GM19468 (cell line): Measurements from ENCODE around the gene THRAP3.

ENCODE experiments used
- ATAC-seq: cut with Tn5 transposase; IDR thresholded peaks from one replicate; pipeline ENCODE4 v1.9.1; 2021; ENCODE audit warnings: mild to moderate bottlenecking, moderate library complexity, moderate number of reproducible peaks; ENCODE audit not compliant: unreplicated experiment; ENCODE audit errors: extremely low read depth

THRAP3 gene

GRCh38 chr1:36285443-36286101 lies 61.3 kb downstream of the THRAP3 start:
- no peak for ATAC-seq

- no peak for ATAC-seq
Observed at GRCh38 chr1:36286802-36287201, 62.6 kb downstream of the THRAP3 start.

DNA sequence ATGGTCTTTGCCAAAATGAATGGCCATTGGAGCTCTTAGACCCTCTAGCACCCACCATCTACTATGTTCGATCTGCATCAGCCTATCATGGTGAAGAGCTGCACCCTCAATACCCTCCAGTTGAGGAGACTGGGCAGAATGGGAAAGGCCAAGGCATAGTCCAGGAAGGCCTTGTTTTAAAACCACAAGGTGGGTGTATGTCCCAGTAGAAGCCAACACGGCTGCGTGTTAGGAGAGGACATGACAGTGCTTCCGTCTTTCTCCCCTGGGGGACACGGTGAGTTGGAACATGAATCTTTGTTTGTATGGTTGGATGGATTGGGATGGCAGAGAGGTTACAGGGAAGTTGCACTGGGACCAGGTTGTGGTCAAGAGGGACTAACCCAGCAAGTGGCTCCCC lies 63.4 kb downstream of the THRAP3 start:
- no peak for ATAC-seq

GRCh38 chr1:36295390-36295789 lies 71.1 kb downstream of the THRAP3 start:
- no peak for ATAC-seq

- no peak for ATAC-seq
Observed at GRCh38 chr1:36297062-36297461, 72.8 kb downstream of the THRAP3 start.

GRCh38 chr1:36298640-36299039 lies 74.4 kb downstream of the THRAP3 start:
- no peak for ATAC-seq

- ATAC-seq, result no peak
Observed at GRCh38 chr1:36300526-36300925, 76.3 kb downstream of the THRAP3 start.

DNA sequence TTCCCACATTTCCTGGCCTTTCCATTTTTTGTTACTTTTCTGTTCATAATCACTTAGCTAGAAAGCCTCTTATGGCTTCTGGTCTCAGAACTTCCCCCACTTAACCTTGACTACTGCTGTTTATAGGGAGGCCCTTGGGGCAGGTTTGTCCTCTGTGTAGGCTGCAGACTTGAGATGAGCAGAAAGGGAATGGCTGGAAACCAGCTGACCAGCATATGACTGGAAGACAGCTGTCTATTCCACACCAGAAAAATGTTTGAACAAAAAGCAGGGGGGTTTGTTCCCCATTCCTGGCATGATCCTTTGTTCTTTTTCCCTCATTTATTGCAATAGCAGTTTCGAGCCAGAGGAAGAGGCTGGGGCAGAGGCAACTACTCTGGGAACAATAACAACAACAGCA lies 77.0 kb downstream of the THRAP3 start:
- no peak for ATAC-seq

DNA sequence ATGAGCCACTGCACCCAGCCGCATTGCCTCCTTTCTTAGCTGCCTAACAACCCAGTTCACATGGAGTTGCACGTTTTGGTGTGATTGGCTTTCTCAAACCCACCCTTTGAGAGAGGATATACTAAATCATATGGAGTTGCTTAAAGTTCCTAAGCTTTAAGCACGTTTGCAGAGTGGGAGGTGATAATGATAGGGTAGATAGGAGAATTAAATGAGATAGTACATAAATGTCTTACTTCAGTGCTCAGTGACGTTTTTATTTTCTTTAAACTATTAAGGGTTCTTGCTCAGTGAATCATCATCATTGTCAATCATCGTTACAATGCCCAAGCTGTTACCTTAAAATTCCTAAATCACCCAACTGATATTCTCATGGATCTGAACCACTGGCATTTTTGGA lies 79.0 kb downstream of the THRAP3 start:
- ATAC-seq, result no peak

DNA sequence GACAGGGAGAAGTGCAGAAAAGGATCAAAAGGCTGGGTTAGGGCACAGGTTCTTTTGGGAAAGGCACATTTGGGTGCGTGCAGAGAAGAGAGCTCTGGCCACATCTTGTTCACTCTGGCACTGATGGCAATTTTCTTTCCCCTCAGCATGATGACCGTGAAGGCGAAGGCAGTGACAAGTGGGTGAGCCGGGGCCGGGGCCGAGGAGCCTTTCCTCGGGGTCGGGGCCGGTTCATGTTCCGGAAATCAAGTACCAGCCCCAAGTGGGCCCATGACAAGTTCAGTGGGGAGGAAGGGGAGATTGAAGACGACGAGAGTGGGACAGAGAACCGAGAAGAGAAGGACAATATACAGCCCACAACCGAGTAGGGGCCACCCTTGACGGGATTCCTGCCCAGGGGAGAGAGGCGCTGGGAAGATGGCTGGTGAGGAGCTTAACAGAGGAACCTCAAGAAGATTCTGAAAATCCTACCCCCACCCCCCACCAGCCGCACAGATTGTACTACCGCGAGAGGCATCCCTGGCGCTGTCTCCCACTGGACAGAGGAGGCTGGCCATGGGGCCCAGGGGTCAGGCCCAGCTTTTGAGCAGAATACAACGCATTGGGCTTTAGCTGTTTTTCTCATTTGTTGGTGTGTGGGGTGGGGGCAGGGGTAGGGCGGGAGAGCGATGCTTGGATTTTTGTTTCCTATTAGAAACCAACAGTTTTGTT lies 79.6 kb downstream of the THRAP3 start:
- no peak for ATAC-seq

- ATAC-seq, result no peak
Observed at GRCh38 chr1:36304521-36304920, 80.3 kb downstream of the THRAP3 start.

DNA sequence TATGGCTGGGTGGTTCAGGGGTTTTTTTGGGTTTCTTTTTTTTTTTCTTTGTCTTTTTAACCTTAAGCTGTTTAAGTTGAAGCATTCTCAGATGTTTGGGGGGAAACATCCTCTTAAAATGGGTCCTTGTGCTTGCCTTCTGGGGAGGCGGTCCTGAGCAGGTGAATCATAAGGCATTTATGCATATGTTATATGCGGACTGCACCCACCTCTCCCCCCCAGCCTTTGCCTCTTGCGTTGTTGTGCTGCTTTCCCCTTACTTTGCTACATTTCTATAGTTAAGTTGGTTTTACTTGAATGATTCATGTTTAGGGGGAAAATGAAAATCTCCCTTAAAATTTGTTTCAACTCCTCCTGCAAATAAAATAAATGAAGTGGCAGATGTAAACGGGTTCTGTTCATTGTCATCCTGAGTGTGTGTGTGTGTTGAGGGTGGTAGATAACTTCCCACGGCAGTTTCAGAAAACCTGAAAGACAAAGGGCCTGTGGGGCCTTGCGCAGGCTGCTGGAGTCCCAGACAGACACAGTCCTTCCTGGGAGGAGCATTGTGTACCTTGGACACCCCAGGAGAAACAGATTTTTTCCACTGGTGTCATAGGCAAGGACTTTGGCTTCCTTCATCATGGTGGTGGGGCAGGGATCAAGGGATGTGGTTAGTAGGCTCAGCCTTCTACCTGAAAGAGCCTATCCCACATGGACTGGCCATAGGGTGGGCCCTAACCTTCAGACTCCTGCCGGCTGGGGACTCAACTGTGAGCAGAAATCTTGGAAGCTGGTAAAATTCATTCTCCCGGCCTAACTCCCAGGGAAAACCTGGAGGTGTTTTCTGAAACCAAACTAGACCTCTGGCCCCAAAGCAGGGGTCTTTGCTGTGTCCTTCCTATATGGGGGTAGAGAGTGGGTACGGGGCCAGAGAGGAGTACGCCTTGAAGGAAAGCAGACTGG lies 81.0 kb downstream of the THRAP3 start:
- ATAC-seq, result no peak

DNA sequence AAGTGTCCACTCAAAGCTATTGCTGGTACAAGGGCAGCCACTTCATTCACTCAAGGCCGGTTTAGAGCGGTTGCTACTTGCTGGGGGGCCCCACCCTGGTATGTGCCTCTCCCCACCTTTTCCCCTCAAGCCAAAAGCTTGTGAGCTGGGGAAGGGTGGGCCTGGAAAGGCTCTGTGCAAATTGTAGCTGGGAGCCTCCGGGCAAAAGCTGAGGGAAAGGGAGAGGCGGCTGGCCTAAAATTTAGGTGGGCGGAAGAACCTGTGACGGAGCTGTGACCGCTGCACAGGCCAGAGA lies 81.6 kb downstream of the THRAP3 start:
- ATAC-seq, result no peak

DNA sequence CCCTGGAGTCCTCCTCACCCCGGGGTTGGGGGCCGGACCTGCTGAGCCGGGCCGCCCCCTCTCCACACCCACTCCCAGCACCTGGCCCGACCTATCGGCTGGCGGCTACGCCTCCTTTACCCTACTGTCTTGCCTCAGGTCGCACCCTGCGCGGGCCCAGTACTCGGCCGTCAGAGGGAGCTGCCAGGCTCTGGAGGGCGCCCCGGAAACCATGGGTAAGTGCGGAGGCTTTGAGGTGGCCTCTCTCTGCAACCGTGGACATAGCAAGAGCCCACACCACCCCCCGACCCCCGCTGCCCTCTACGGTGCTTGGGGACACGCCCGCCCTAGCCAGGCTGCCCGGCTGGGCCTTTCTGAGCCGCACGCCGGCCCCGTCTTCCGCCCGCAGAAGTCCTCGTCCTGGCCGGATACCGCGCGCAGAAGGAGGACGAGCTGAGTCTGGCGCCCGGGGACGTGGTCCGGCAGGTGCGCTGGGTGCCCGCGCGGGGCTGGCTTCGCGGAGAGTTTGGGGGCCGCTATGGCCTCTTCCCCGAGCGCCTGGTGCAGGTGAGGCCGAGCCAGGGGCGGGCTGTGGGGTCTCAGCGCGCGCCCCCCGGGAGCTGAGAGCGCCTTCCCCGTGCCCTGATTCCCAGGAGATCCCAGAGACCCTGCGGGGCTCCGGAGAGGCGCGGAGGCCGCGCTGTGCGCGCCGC lies 82.1 kb downstream of the THRAP3 start, which contains the start of gene SH3D21:
Gene SH3D21 (plus strand): TSS at position 159 of the 692 bp plus-strand sequence. CDS start 53 bp downstream, at position 212.
- peak; percentile 5 for ATAC-seq

DNA sequence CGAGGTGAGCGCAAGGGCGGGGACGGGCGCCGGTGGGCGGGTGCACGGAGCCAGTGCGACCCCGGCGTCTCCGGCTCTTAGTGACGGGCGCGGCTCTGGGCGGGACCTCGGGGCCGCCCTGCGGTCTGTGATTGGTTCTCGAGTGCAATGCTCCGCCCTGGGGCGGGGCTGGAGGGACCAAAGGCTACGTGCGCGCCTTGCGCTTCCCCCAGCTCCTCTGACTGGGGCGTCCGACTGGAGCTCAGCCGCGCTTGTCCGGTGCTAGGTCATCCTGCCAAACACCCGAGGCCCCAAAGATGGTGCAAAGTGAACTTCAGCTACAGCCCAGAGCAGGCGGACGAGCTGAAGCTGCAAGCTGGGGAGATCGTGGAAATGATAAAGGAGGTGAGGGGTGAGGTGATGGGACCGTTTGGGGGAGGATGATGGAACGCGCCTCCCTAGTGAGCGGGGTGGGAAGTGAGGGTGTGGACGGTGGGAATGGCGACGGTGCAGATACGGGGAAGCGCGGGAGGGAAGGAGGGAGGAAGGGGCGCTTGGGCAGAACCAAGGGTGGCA lies 82.7 kb downstream of the THRAP3 start:
- peak; percentile 94 for ATAC-seq

DNA sequence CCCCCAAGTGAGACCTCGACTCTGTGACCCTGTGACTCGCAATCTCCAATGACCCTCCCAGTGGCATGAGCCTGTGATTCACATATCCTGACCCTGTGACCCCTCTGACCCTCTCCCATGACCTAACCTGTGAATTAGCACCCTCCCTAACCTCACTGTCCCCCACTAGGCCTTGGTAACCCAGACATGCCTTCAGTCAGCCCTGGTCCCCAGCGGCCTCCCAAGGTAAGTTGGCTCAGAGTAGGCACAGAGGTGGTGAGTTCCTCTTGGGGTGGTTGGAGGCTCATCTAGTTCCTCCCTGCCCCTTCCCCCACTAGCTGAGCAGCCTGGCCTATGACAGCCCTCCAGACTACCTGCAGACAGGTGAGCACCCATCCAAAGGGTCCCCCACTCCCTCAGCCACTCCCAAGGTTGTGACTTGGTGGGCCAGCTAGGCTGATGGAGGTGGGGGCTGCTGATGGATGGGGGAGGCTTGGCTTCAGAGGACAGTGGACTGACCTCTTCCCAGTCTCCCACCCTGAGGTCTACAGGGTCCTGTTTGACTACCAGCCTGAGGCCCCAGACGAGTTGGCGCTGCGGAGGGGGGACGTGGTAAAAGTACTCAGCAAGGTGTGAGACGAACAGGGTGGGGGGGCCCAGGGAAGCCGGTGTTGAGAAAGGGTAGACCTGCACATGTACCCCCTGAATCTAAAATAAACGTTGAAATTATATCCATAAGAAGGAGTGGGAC lies 83.5 kb downstream of the THRAP3 start:
- no peak for ATAC-seq

DNA sequence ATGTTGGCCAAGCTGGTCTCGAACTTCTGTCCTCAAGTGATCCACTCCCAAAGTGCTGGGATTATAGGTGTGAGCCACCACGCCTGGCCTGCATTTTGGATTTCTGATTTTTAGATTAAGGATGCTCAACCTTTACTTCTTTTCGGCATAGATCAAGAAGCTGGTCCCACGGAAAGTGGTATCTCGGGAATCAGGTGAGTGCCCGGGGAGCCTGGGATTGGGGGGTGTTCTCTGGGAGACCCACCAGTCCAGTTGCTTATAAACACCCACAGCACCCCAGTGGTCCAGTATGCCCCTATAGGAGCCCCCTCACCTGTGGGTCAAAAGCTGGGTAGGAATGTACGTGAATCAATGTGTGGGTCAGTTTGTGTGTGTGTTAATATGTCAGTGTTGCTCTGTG lies 85.2 kb downstream of the THRAP3 start:
- ATAC-seq, result no peak

GRCh38 chr1:36320291-36320761 lies 96.1 kb downstream of the THRAP3 start:
- ATAC-seq, result no peak

- no peak for ATAC-seq
Observed at GRCh38 chr1:36320767-36321118, 96.5 kb downstream of the THRAP3 start.
